Lung (tissue), 12 donors: ENCODE results near the gene KCNT1. TPM values are rescaled to one million over a fixed set of nuclear protein-coding genes. Genes with fewer than 3 reads are reported as not detected.

ENCODE experiments used
- ATAC-seq: fragments of 200-7000 bp; cut with Tn5 transposase; one replicate; pipeline ENCODE4 v1.9.1; 2020; ENCODE audit warnings: moderate number of reproducible peaks; ENCODE audit not compliant: insufficient read depth, low FRiP score
- DNase-seq, 3 donors: peaks; one replicate each; pipeline ENCODE4 v3.0.0-alpha.2; 2013 to 2017
- H3K27ac ChIP-seq, 2 donors: one replicate each; pipeline ENCODE4 v1.5.1; 2013; ENCODE audit warnings: mild to moderate bottlenecking in 2 of 2, moderate library complexity in 2 of 2, control low read depth in 1 of 2, inconsistent platforms in 1 of 2, low read depth in 1 of 2, low read length in 1 of 2
- H3K27me3 ChIP-seq, 3 donors: one replicate each; pipeline ENCODE4 v1.5.1; 2013; ENCODE audit warnings: low read length in 2 of 3; ENCODE audit not compliant: control insufficient read depth in 3 of 3, insufficient read depth in 3 of 3
- H3K36me3 ChIP-seq, 4 donors: one replicate each; pipeline ENCODE4 v1.5.1; 2013; ENCODE audit warnings: low read length in 4 of 4, mild to moderate bottlenecking in 1 of 4, moderate library complexity in 1 of 4; ENCODE audit not compliant: control insufficient read depth in 4 of 4, insufficient read depth in 4 of 4
- H3K4me1 ChIP-seq, 5 donors: one replicate each; pipeline ENCODE4 v1.5.1; 2013; ENCODE audit warnings: low read length in 5 of 5, mild to moderate bottlenecking in 2 of 5, moderate library complexity in 1 of 5; ENCODE audit not compliant: control insufficient read depth in 5 of 5, insufficient read depth in 5 of 5
- H3K4me3 ChIP-seq: one replicate; pipeline ENCODE4 v1.5.1; 2013; ENCODE audit warnings: mild to moderate bottlenecking, control low read depth, moderate library complexity
- H3K9ac ChIP-seq, 2 donors: one replicate each; pipeline ENCODE4 v1.5.1; 2013; ENCODE audit warnings: low read length in 2 of 2, control low read depth in 1 of 2; ENCODE audit not compliant: insufficient read depth in 1 of 2
- H3K9me3 ChIP-seq, 4 donors: one replicate each; pipeline ENCODE4 v1.5.1; 2013; ENCODE audit warnings: low read length in 3 of 4, mild to moderate bottlenecking in 1 of 4, moderate library complexity in 1 of 4; ENCODE audit not compliant: control insufficient read depth in 4 of 4, insufficient read depth in 3 of 4
- CTCF ChIP-seq: IDR thresholded peaks from 2 replicates; pipeline ENCODE4 v1.5.1; 2012; ENCODE audit warnings: mild to moderate bottlenecking; ENCODE audit errors: control extremely low read depth, extremely low read depth
- WGBS, 2 donors: extraction: QIAGEN DNeasy Blood & Tissue Kit; methylation state at CpG; one replicate each; pipeline ENCODE4 v1.1.7; 2013; 5-methylcytosine and 5-hydroxymethylcytosine counted together
- polyA plus RNA-seq, 2 donors: library from polyadenylated mRNA; stranded (reverse); fragments of 200-250 nt; gene quantifications; one replicate each; pipeline ENCODE4 v1.2.1, GENCODE V29; 2013
- total RNA-seq, 2 donors: library from RNA; depleted of rRNA in 1 of 2; stranded (reverse); fragments of >200 nt in 1 of 2; gene quantifications; one replicate each; pipeline ENCODE4 v1.2.1, GENCODE V29; 2014 to 2021
- donor health status: control.
- donor health status: control.
- donor health status: Bipolar disorder and iron deficiency.
- donor health status: healthy.
- donor health status: DM: yes; HTN: yes; CAD: no.

Gene KCNT1
- total and polyA plus RNA-seq, 4 donors, result 0.06 to 0.28 (median 0.11) TPM

- no peak for DNase-seq
- no peak for TF ChIP-seq CTCF
- Histone ChIP-seq H3K9ac (no peak overlapping the region), H3K27ac (no peak overlapping the region), H3K4me1 (no peaks in the 10 kb centered on the region), H3K27me3 (no peaks in the 10 kb centered on the region), H3K36me3 (no peaks in the 10 kb centered on the region), H3K9me3 (peaks cover 0 to 13% (median 0%) of the 10 kb centered on the region in 4 donors), H3K4me3 (no peak overlapping the region)
- ATAC-seq, result no peak
- WGBS, 2 donors, result 90% methylated on average over 20 of the region's 20 CpGs
Observed at GRCh38 chr9:135678236-135679017, 23.6 kb upstream of the KCNT1 start.

- TF ChIP-seq CTCF, result no peak
- Histone ChIP-seq H3K4me1 (no peaks in the 10 kb centered on the region), H3K27me3 (no peaks in the 10 kb centered on the region), H3K9ac (no peak overlapping the region), H3K27ac (no peak overlapping the region), H3K36me3 (no peaks in the 10 kb centered on the region), H3K9me3 (peaks cover 0 to 13% (median 0%) of the 10 kb centered on the region in 4 donors), H3K4me3 (no peak overlapping the region)
- ATAC-seq (no peak), DNase-seq (no peak)
- WGBS, 2 donors, result 62 to 72% methylated on average over 16 of the region's 16 CpGs
Observed at GRCh38 chr9:135680056-135680455, 21.9 kb upstream of the KCNT1 start.

GRCh38 chr9:135681161-135681560 lies 20.8 kb upstream of the KCNT1 start:
- no peak for ATAC-seq
- Histone ChIP-seq H3K9me3 (peaks cover 0 to 13% (median 0%) of the 10 kb centered on the region in 4 donors), H3K4me1 (no peaks in the 10 kb centered on the region), H3K9ac (no peak overlapping the region), H3K27ac (no peak overlapping the region), H3K27me3 (no peaks in the 10 kb centered on the region), H3K36me3 (no peaks in the 10 kb centered on the region), H3K4me3 (no peak overlapping the region)
- no peak for DNase-seq
- 82 to 94% methylated on average over 5 of the region's 5 CpGs for WGBS, 2 donors
- no peak for TF ChIP-seq CTCF
